Left lobe of liver (tissue), 2 donors: ENCODE measurements around the gene NES. TPM values are rescaled to one million over a fixed set of nuclear protein-coding genes. Genes with fewer than 3 reads are reported as not detected.

ENCODE experiments used
- ATAC-seq: fragments of 200-7000 bp; cut with Tn5 transposase; one replicate; pipeline ENCODE4 v1.9.1; 2020; ENCODE audit warnings: mild to moderate bottlenecking, moderate library complexity
- DNase-seq: peaks from one replicate; pipeline ENCODE4 v3.0.0-alpha.2; 2020; ENCODE audit warnings: low spot score
- total RNA-seq: library from RNA; stranded (reverse); gene quantifications from one replicate; pipeline ENCODE4 v1.2.1, GENCODE V29; 2021
- donor health status: DM: no; HTN: no; CAD: no; lungs with moderate emphysema.
- donor health status: DM: no; HTN: yes; CAD: no.

Gene NES
- 1.4 TPM for total RNA-seq

GRCh38 chr1:156676820-156677615 lies at the start of gene NES:
Gene NES, minus strand, starts transcription at chr1:156677407. Its CDS starts 143 bp downstream, at chr1:156677264.
- ATAC-seq = peak; percentile 57
- no peak for DNase-seq

- ATAC-seq = no peak
- DNase-seq = no peak
These were observed 49.5 kb upstream of the NES start for GRCh38 chr1:156726549-156727226.

GRCh38 chr1:156725683-156726280 lies 48.6 kb upstream of the NES start:
- peak; percentile 83 for ATAC-seq
- DNase-seq = peak; percentile 88

GRCh38 chr1:156721535-156721934 lies 44.3 kb upstream of the NES start:
- DNase-seq (no peak), ATAC-seq (no peak)

- no peak for DNase-seq
These were observed 43.9 kb upstream of the NES start for GRCh38 chr1:156721131-156721530.

GRCh38 chr1:156717351-156717750 lies 40.1 kb upstream of the NES start:
- no peak for ATAC-seq
- no peak for DNase-seq

More at GRCh38 chr1:156721131-156721530, 43.9 kb upstream of the NES start:
- ATAC-seq = no peak

GRCh38 chr1:156714830-156715229 lies 37.6 kb upstream of the NES start:
- ATAC-seq (no peak), DNase-seq (no peak)

GRCh38 chr1:156712626-156713025 lies 35.4 kb upstream of the NES start:
- DNase-seq (no peak), ATAC-seq (no peak)

- DNase-seq (no peak), ATAC-seq (no peak)
These were observed 34.0 kb upstream of the NES start for GRCh38 chr1:156711011-156711817.

- DNase-seq = no peak
- ATAC-seq = peak; percentile 72
These were observed 32.7 kb upstream of the NES start for GRCh38 chr1:156709757-156710489.

- DNase-seq (no peak), ATAC-seq (no peak)
These were observed 31.8 kb upstream of the NES start for GRCh38 chr1:156709031-156709430.

- ATAC-seq = no peak
- no peak for DNase-seq
These were observed 31.0 kb upstream of the NES start for GRCh38 chr1:156708218-156708661.

- no peak for DNase-seq
These were observed 30.4 kb upstream of the NES start for GRCh38 chr1:156707417-156708217.

GRCh38 chr1:156706657-156707416 lies 29.6 kb upstream of the NES start:
- peak; percentile 39 for ATAC-seq
- no peak for DNase-seq

More at GRCh38 chr1:156707417-156708217, 30.4 kb upstream of the NES start:
- no peak for ATAC-seq

- ATAC-seq = peak; percentile 10
- DNase-seq = no peak
These were observed 28.9 kb upstream of the NES start for GRCh38 chr1:156705918-156706656.

GRCh38 chr1:156705321-156705917 lies 28.2 kb upstream of the NES start, which contains the start of gene CRABP2:
Gene CRABP2, minus strand, starts transcription at chr1:156705583. Its CDS starts 137 bp downstream, at chr1:156705446.
- DNase-seq (no peak), ATAC-seq (no peak)

- ATAC-seq = no peak
- DNase-seq = no peak
These were observed 27.7 kb upstream of the NES start for GRCh38 chr1:156704930-156705320.
